GM23248 (cell line): ENCODE measurements around the gene TAF1C.

ENCODE experiments used
- EZH2 ChIP-seq: fragments of 200-600 bp; sonication (generic); IDR thresholded peaks from 2 replicates; pipeline ENCODE4 v1.6.1; 2018; ENCODE audit warnings: antibody characterized with exemption, mild to moderate bottlenecking; ENCODE audit not compliant: insufficient read depth, poor library complexity, severe bottlenecking
- EZH2phosphoT487 ChIP-seq: fragments of 200-600 bp; sonication (generic); IDR thresholded peaks from 2 replicates; pipeline ENCODE4 v1.6.1; 2018; ENCODE audit warnings: antibody characterized with exemption, moderate library complexity, mild to moderate bottlenecking, low read depth; ENCODE audit not compliant: insufficient read depth

- no peak for TF ChIP-seq EZH2phosphoT487
- TF ChIP-seq EZH2: no peak
Observed at GRCh38 chr16:84190731-84191388, 4.0 kb upstream of the TAF1C start, which contains the start of gene ADAD2.
